ENCODE measurements around the gene ING3.

The ING3 gene

GRCh38 chr7:120950539-120951308 lies at the start of gene ING3:
Gene ING3, plus strand, starts transcription at chr7:120950777. Its CDS starts 120 bp downstream, at chr7:120950897.
- peak; percentile 99 for DNase-seq

- DNase-seq: no peak
Observed at GRCh38 chr7:120915314-120916105, 35.1 kb upstream of the ING3 start.

- DNase-seq: no peak
Observed at GRCh38 chr7:120916121-120916520, 34.5 kb upstream of the ING3 start.

- DNase-seq: no peak
Observed at GRCh38 chr7:120916538-120916937, 34.0 kb upstream of the ING3 start.

- DNase-seq: no peak
Observed at GRCh38 chr7:120919466-120919865, 31.1 kb upstream of the ING3 start.

GRCh38 chr7:120920034-120920433 lies 30.5 kb upstream of the ING3 start:
- DNase-seq: no peak

GRCh38 chr7:120920591-120921274 lies 29.8 kb upstream of the ING3 start:
- no peak for DNase-seq

- no peak for DNase-seq
Observed at GRCh38 chr7:120924837-120925236, 25.7 kb upstream of the ING3 start.

GRCh38 chr7:120925392-120925791 lies 25.2 kb upstream of the ING3 start:
- no peak for DNase-seq

GRCh38 chr7:120926943-120927346 lies 23.6 kb upstream of the ING3 start:
- DNase-seq: no peak

- no peak for DNase-seq
Observed at GRCh38 chr7:120927454-120928103, 23.0 kb upstream of the ING3 start.

GRCh38 chr7:120931243-120931642 lies 19.3 kb upstream of the ING3 start:
- DNase-seq: no peak

- no peak for DNase-seq
Observed at GRCh38 chr7:120933475-120933874, 17.1 kb upstream of the ING3 start.

- DNase-seq: no peak
Observed at GRCh38 chr7:120939345-120939744, 11.2 kb upstream of the ING3 start.

GRCh38 chr7:120941064-120941463 lies 9.5 kb upstream of the ING3 start:
- DNase-seq: peak; percentile 19

GRCh38 chr7:120941856-120942255 lies 8.7 kb upstream of the ING3 start:
- no peak for DNase-seq

GRCh38 chr7:120942861-120943260 lies 7.7 kb upstream of the ING3 start:
- no peak for DNase-seq

- no peak for DNase-seq
Observed at GRCh38 chr7:120944826-120945562, 5.6 kb upstream of the ING3 start.

GRCh38 chr7:120947980-120948379 lies 2.6 kb upstream of the ING3 start:
- DNase-seq: no peak

- no peak for DNase-seq
Observed at GRCh38 chr7:120949393-120949911, 1.1 kb upstream of the ING3 start.

- peak; percentile 15 for DNase-seq
Observed at GRCh38 chr7:120949998-120950538, 509 bp upstream of the ING3 start.

- DNase-seq: no peak
Observed at GRCh38 chr7:120951309-120951699, 727 bp downstream of the ING3 start.

All from CD4-positive, alpha-beta T cell treated with Interleukin-10 for 1 hour (primary cell).